Sigmoid colon (tissue), 4 donors: ENCODE measurements around the gene CSF2RB.

Source experiments
- CTCF ChIP-seq, 4 experiments: fragments of 450-650 bp in 3 of 4; fragments of 200-600 bp in 1 of 4; IDR thresholded peaks; one replicate each; pipeline ENCODE4 v1.5.1; 2016 to 2019; ENCODE audit warnings: antibody characterized with exemption in 4 of 4, mild to moderate bottlenecking in 3 of 4, moderate library complexity in 2 of 4
- POLR2A ChIP-seq, 2 donors: fragments of 450-650 bp; IDR thresholded peaks; one replicate each; pipeline ENCODE4 v1.6.1; 2016; ENCODE audit warnings: antibody characterized with exemption in 2 of 2, mild to moderate bottlenecking in 2 of 2, moderate library complexity in 2 of 2
- POLR2AphosphoS5 ChIP-seq, 4 donors: sonication (generic); formaldehyde crosslinking; IDR thresholded peaks; one replicate each; pipeline ENCODE4 v1.6.1; 2017; ENCODE audit warnings: antibody characterized with exemption in 4 of 4

- no peak for TF ChIP-seq CTCF (IDR thresholded peaks at IDR 0.05)
- TF ChIP-seq POLR2A (IDR thresholded peaks at IDR 0.05) = no peak
- no peak for TF ChIP-seq POLR2AphosphoS5 (IDR thresholded peaks at IDR 0.05)
These were observed 21.1 kb upstream of the CSF2RB start for GRCh38 chr22:36892292-36892691.
